Neural progenitor cell (in vitro differentiated cells): Measurements from ENCODE around the gene DSCAML1. TPM values are rescaled to one million over a fixed set of nuclear protein-coding genes. Genes with fewer than 3 reads are reported as not detected.

Experiments used
- DNase-seq: peaks from one replicate; pipeline ENCODE4 v3.0.0-alpha.2; 2016; ENCODE audit warnings: low spot score
- H2AFZ ChIP-seq: fragments of 200-600 bp; sonication (generic); replicated peaks from 2 replicates; pipeline ENCODE4 v1.6.1; 2016; ENCODE audit warnings: antibody characterized with exemption
- H3F3A ChIP-seq: fragments of 200-600 bp; sonication (generic); 2 replicates; pipeline ENCODE4 v1.6.1; 2016; ENCODE audit warnings: antibody characterized with exemption, low read depth
- H3K27ac ChIP-seq: fragments of 200-600 bp; sonication (generic); 2 replicates; pipeline ENCODE4 v1.5.1; 2016; ENCODE audit warnings: mild to moderate bottlenecking
- H3K27me3 ChIP-seq: fragments of 200-600 bp; sonication (generic); 2 replicates; pipeline ENCODE4 v1.6.1; 2016; ENCODE audit warnings: mild to moderate bottlenecking, moderate library complexity
- H3K36me3 ChIP-seq: fragments of 200-600 bp; sonication (generic); 2 replicates; pipeline ENCODE4 v1.5.1; 2016
- H3K4me1 ChIP-seq: fragments of 200-600 bp; sonication (generic); 2 replicates; pipeline ENCODE4 v1.6.1; 2016; ENCODE audit warnings: mixed run types
- H3K4me2 ChIP-seq: fragments of 200-600 bp; sonication (generic); 2 replicates; pipeline ENCODE4 v1.6.1; 2016
- H3K4me3 ChIP-seq: fragments of 200-600 bp; sonication (generic); 2 replicates; pipeline ENCODE4 v1.5.1; 2016
- H3K79me2 ChIP-seq: fragments of 200-600 bp; sonication (generic); 2 replicates; pipeline ENCODE4 v1.6.1; 2016; ENCODE audit warnings: low read depth
- H3K9ac ChIP-seq: fragments of 200-600 bp; sonication (generic); 2 replicates; pipeline ENCODE4 v1.6.1; 2016
- H3K9me3 ChIP-seq: fragments of 200-600 bp; sonication (generic); 2 replicates; pipeline ENCODE4 v1.5.1; 2016; ENCODE audit warnings: low read depth
- H4K20me1 ChIP-seq: fragments of 200-600 bp; sonication (generic); 2 replicates; pipeline ENCODE4 v1.6.1; 2016; ENCODE audit warnings: low read depth
- H3K27ac Mint-ChIP-seq: 3 replicates; pipeline ENCODE4 v1.8.0; 2021; ENCODE audit warnings: mixed read lengths
- H3K27me3 Mint-ChIP-seq: 2 replicates; pipeline ENCODE4 v1.8.0; 2022; ENCODE audit warnings: low read depth, mild to moderate bottlenecking, inconsistent platforms, moderate library complexity, mixed read lengths; ENCODE audit not compliant: insufficient read depth
- H3K36me3 Mint-ChIP-seq: 3 replicates; pipeline ENCODE4 v1.8.0; 2021; ENCODE audit warnings: mixed read lengths
- H3K4me1 Mint-ChIP-seq: 3 replicates; pipeline ENCODE4 v1.8.0; 2021; ENCODE audit warnings: mixed read lengths
- H3K4me3 Mint-ChIP-seq: 3 replicates; pipeline ENCODE4 v1.8.0; 2021; ENCODE audit warnings: mild to moderate bottlenecking, moderate library complexity, mixed read lengths
- H3K9me3 Mint-ChIP-seq: 3 replicates; pipeline ENCODE4 v1.8.0; 2020; ENCODE audit warnings: mixed read lengths
- CTCF ChIP-seq: fragments of 200-600 bp; sonication (generic); IDR thresholded peaks from 2 replicates; pipeline ENCODE4 v1.5.1; 2017; ENCODE audit warnings: antibody characterized with exemption, mild to moderate bottlenecking
- EZH2 ChIP-seq: fragments of 200-600 bp; sonication (generic); IDR thresholded peaks from 2 replicates; pipeline ENCODE4 v1.6.1; 2017; ENCODE audit warnings: antibody characterized with exemption, mild to moderate bottlenecking, moderate library complexity
- EZH2phosphoT487 ChIP-seq: fragments of 200-600 bp; sonication (generic); IDR thresholded peaks from 2 replicates; pipeline ENCODE4 v1.6.1; 2017; ENCODE audit warnings: antibody characterized with exemption
- total RNA-seq: library from RNA; depleted of rRNA; stranded (reverse); fragments of >200 nt; gene quantifications from 2 replicates; pipeline ENCODE4 v1.2.3, GENCODE V29; 2015; ENCODE audit warnings: low replicate concordance

DSCAML1 gene
- total RNA-seq, 1 donor from 2014 or later: 0.06 TPM

- Histone ChIP-seq H3K9me3 (no peaks in the 10 kb centered on the region), H3K36me3 (no peaks in the 10 kb centered on the region), H3F3A (peaks cover 3% of the 10 kb centered on the region), H2AFZ (no peak overlapping the region), H3K27ac (no peak overlapping the region), H3K4me3 (no peak overlapping the region), H3K4me2 (no peak overlapping the region), H3K27me3 (peaks cover 19% of the 10 kb centered on the region), H3K4me1 (no peaks in the 10 kb centered on the region), H3K79me2 (no peaks in the 10 kb centered on the region), H3K9ac (no peak overlapping the region), H4K20me1 (no peaks in the 10 kb centered on the region)
- Mint-ChIP-seq H3K27ac (no peak overlapping the region), H3K36me3 (no peaks in the 10 kb centered on the region), H3K4me3 (no peak overlapping the region), H3K9me3 (no peaks in the 10 kb centered on the region), H3K27me3 (peaks cover 25% of the 10 kb centered on the region), H3K4me1 (peaks cover 22% of the 10 kb centered on the region)
- TF ChIP-seq EZH2 (no peak), EZH2phosphoT487 (no peak), CTCF (no peak)
- DNase-seq: no peak
Observed at GRCh38 chr11:117806846-117807245, 9.8 kb upstream of the DSCAML1 start.

- Histone ChIP-seq H3K4me2 (no peak overlapping the region), H4K20me1 (no peaks in the 10 kb centered on the region), H3K36me3 (no peaks in the 10 kb centered on the region), H3K4me3 (no peak overlapping the region), H3K9ac (no peak overlapping the region), H2AFZ (no peak overlapping the region), H3K27me3 (peaks cover 37% of the 10 kb centered on the region), H3F3A (peaks cover 3% of the 10 kb centered on the region), H3K79me2 (no peaks in the 10 kb centered on the region), H3K9me3 (no peaks in the 10 kb centered on the region), H3K27ac (no peak overlapping the region), H3K4me1 (no peaks in the 10 kb centered on the region)
- Mint-ChIP-seq H3K27ac (no peak overlapping the region), H3K9me3 (no peaks in the 10 kb centered on the region), H3K4me1 (peaks cover 11% of the 10 kb centered on the region), H3K27me3 (peaks cover 24% of the 10 kb centered on the region), H3K4me3 (no peak overlapping the region), H3K36me3 (no peaks in the 10 kb centered on the region)
- no peak for TF ChIP-seq EZH2
- no peak for TF ChIP-seq CTCF
- TF ChIP-seq EZH2phosphoT487: no peak
- no peak for DNase-seq
Observed at GRCh38 chr11:117805045-117805444, 8.0 kb upstream of the DSCAML1 start.

GRCh38 chr11:117803896-117804295 is 6.9 kb upstream of the DSCAML1 start:
- H3K36me3 ChIP-seq: no peaks in the 10 kb centered on the region
- no peak overlapping the region for H3K27ac ChIP-seq
- no peaks in the 10 kb centered on the region for H3K79me2 ChIP-seq
- Mint-ChIP-seq H3K27me3 (peaks cover 25% of the 10 kb centered on the region), H3K27ac (no peak overlapping the region), H3K36me3 (no peaks in the 10 kb centered on the region), H3K9me3 (no peaks in the 10 kb centered on the region), H3K4me3 (no peak overlapping the region), H3K4me1 (peaks cover 13% of the 10 kb centered on the region)
- DNase-seq: no peak
- no peaks in the 10 kb centered on the region for H3K9me3 ChIP-seq
- no peak overlapping the region for H3K4me2 ChIP-seq
- H2AFZ ChIP-seq: no peak overlapping the region
- H3K4me3 ChIP-seq: no peak overlapping the region
- H3K4me1 ChIP-seq: no peaks in the 10 kb centered on the region
- TF ChIP-seq CTCF (no peak), EZH2phosphoT487 (no peak), EZH2 (no peak)
- H3F3A ChIP-seq: peaks cover 3% of the 10 kb centered on the region
- peaks cover 48% of the 10 kb centered on the region for H3K27me3 ChIP-seq
- no peak overlapping the region for H3K9ac ChIP-seq
- no peaks in the 10 kb centered on the region for H4K20me1 ChIP-seq
